GM12878 (cell line): ENCODE results near the gene HEBP1. TPM values are rescaled to one million over a fixed set of nuclear protein-coding genes. Genes with fewer than 3 reads are reported as not detected.

Source experiments
- ATAC-seq: fragments of 200-7000 bp; cut with Tn5 transposase; 3 replicates; pipeline ENCODE4 v1.9.1; 2020; ENCODE audit warnings: mild to moderate bottlenecking, moderate library complexity
- BruUV-seq: library from RNA; stranded (reverse); fragments of 400-500 nt; replicated peaks from 2 replicates; lab custom pipeline; 2021; lab: Mats Ljungman, UMichigan
- CTCF ChIA-PET: fragments of 300-600 bp; sonication (Branson Sonifier 250); formaldehyde crosslinking; extraction: SDS; loops from one replicate; lab custom pipeline; 2021; ENCODE audit warnings: inconsistent platforms; lab: Yijun Ruan, JAX
- POLR2A ChIA-PET: fragments of 350-600 bp; formaldehyde crosslinking; extraction: SDS; loops from one replicate; lab custom pipeline; 2021; ENCODE audit warnings: inconsistent platforms; lab: Charles Lee
- RAD21 ChIA-PET: fragments of 300-600 bp; sonication (Branson Sonifier 250); formaldehyde crosslinking; loops from one replicate; lab custom pipeline; 2023; ENCODE audit warnings: antibody characterized with exemption; ENCODE audit not compliant: unreplicated experiment; lab: Charles Lee
- SMC1A ChIA-PET: fragments of 300-600 bp; sonication (Branson Sonifier 250); formaldehyde crosslinking; loops from one replicate; lab custom pipeline; 2023; ENCODE audit not compliant: unreplicated experiment, uncharacterized antibody; lab: Charles Lee
- DNase-seq: peaks from one replicate; pipeline ENCODE4 v3.0.0-alpha.2; 2011; ENCODE audit warnings: low read depth, low spot score
- FAIRE-seq: peaks from 3 replicates; lab custom pipeline; 2011; peaks lifted over from hg19 to GRCh38; lab: Jason Lieb, UNC
- H2AFZ ChIP-seq: 2 replicates; pipeline ENCODE4 v1.6.0; 2011; ENCODE audit warnings: low read depth, low read length, control low read depth; ENCODE audit not compliant: control insufficient read depth
- H3K27ac ChIP-seq: 2 replicates; pipeline ENCODE4 v1.5.1; 2011; ENCODE audit warnings: control low read depth; ENCODE audit not compliant: control insufficient read depth, insufficient read depth
- H3K27me3 ChIP-seq, 2 experiments: replicated peaks in 1 of 2; 2 replicates each; pipeline versions ENCODE4 v1.6.0 to v1.6.1; 2011; ENCODE audit warnings: low read length in 1 of 2; ENCODE audit not compliant: control insufficient read depth in 2 of 2, insufficient read depth in 2 of 2
- H3K36me3 ChIP-seq, 2 experiments: 2 replicates each; pipeline ENCODE4 v1.5.1; 2011; ENCODE audit warnings: low read length in 1 of 2; ENCODE audit not compliant: control insufficient read depth in 2 of 2, insufficient read depth in 2 of 2
- H3K4me1 ChIP-seq: 2 replicates; pipeline ENCODE4 v1.6.1; 2011; ENCODE audit warnings: mild to moderate bottlenecking, low read length, moderate library complexity, mixed read lengths; ENCODE audit not compliant: control insufficient read depth, insufficient read depth
- H3K4me2 ChIP-seq: 2 replicates; pipeline ENCODE4 v1.6.0; 2011; ENCODE audit warnings: control low read depth; ENCODE audit not compliant: control insufficient read depth, insufficient read depth
- H3K4me3 ChIP-seq: fragments of 200-600 bp; sonication (generic); 2 replicates; pipeline ENCODE4 v1.5.1; 2016
- H3K79me2 ChIP-seq: 2 replicates; pipeline ENCODE4 v1.6.0; 2011; ENCODE audit warnings: low read length; ENCODE audit not compliant: control insufficient read depth, insufficient read depth
- H3K9ac ChIP-seq: 2 replicates; pipeline ENCODE4 v1.8.0; 2011; ENCODE audit warnings: low read length, control low read depth, mixed read lengths; ENCODE audit not compliant: control insufficient read depth, insufficient read depth
- H3K9me3 ChIP-seq: replicated peaks from 3 replicates; pipeline ENCODE4 v1.5.1; 2011; ENCODE audit warnings: mild to moderate bottlenecking, low read length; ENCODE audit not compliant: control insufficient read depth, insufficient read depth
- H4K20me1 ChIP-seq: 2 replicates; pipeline ENCODE4 v1.6.0; 2011; ENCODE audit not compliant: control insufficient read depth, insufficient read depth
- ASH2L ChIP-seq: fragments of 300-600, 200-600 bp; sonication (generic); IDR thresholded peaks from 2 replicates; pipeline ENCODE4 v1.6.1; 2017; ENCODE audit warnings: low read depth, mild to moderate bottlenecking, borderline replicate concordance
- BRCA1 ChIP-seq: IDR thresholded peaks from 2 replicates; pipeline ENCODE4 v1.6.1; 2011; ENCODE audit warnings: low read depth, low read length, improper control_type of control experiment
- CEBPB ChIP-seq, 2 experiments: fragments of 150-350 bp in 1 of 2; IDR thresholded peaks; 2 replicates each; pipeline ENCODE4 v1.6.1; 2012 to 2014; ENCODE audit warnings: low read depth in 2 of 2, low read length in 2 of 2, borderline replicate concordance in 1 of 2, inconsistent platforms in 1 of 2
- EGR1 ChIP-seq, 2 experiments: IDR thresholded peaks; 1 replicate in 1 of 2; 2 replicates in 1 of 2; pipeline ENCODE4 v1.6.1; 2011 to 2012; ENCODE audit warnings: low read depth in 2 of 2, low read length in 2 of 2, borderline replicate concordance in 1 of 2, mild to moderate bottlenecking in 1 of 2, moderate library complexity in 1 of 2
- ELK1 ChIP-seq: IDR thresholded peaks from 2 replicates; pipeline ENCODE4 v1.6.1; 2012; ENCODE audit warnings: low read depth, low read length, improper control_type of control experiment
- IRF3 ChIP-seq: fragments of 450-650 bp; IDR thresholded peaks from 2 replicates; pipeline ENCODE4 v1.6.1; 2014; ENCODE audit warnings: mild to moderate bottlenecking
- KLF5 ChIP-seq: fragments of 450-650 bp; IDR thresholded peaks from 2 replicates; pipeline ENCODE4 v1.6.1; 2014; ENCODE audit warnings: mild to moderate bottlenecking; ENCODE audit not compliant: partially characterized antibody
- NFXL1 ChIP-seq: fragments of 450-650 bp; IDR thresholded peaks from 2 replicates; pipeline ENCODE4 v1.6.1; 2017; ENCODE audit warnings: antibody characterized with exemption, mild to moderate bottlenecking, borderline replicate concordance
- POLR2AphosphoS5 ChIP-seq: IDR thresholded peaks from 2 replicates; pipeline ENCODE4 v1.6.1; 2011; ENCODE audit warnings: mild to moderate bottlenecking, low read length, inconsistent platforms
- RB1 ChIP-seq: fragments of 450-650 bp; formaldehyde crosslinking; IDR thresholded peaks from 2 replicates; pipeline ENCODE4 v1.6.1; 2017; ENCODE audit warnings: mild to moderate bottlenecking, borderline replicate concordance
- SIX5 ChIP-seq: IDR thresholded peaks from 2 replicates; pipeline ENCODE4 v1.6.1; 2011; ENCODE audit warnings: mild to moderate bottlenecking, low read depth, low read length, moderate library complexity; ENCODE audit not compliant: severe bottlenecking
- TAF1 ChIP-seq: IDR thresholded peaks from 2 replicates; pipeline ENCODE4 v1.6.1; 2011; ENCODE audit warnings: mild to moderate bottlenecking, low read depth, low read length, borderline replicate concordance
- WGBS: methylation state at CpG from one replicate; pipeline ENCODE4 v1.1.6; 2016; ENCODE audit warnings: low lambda C conversion rate; ENCODE audit not compliant: insufficient replicate concordance, insufficient coverage; ENCODE audit errors: missing lambda C conversion rate; 5-methylcytosine and 5-hydroxymethylcytosine counted together
- in situ Hi-C: fragments of 300-500 bp; cut with MboI; formaldehyde crosslinking; loops from 9 replicates; pipeline ENCODE4 v1.14.3; 2018; ENCODE audit warnings: mixed read lengths
- intact Hi-C: fragments of 100-400 bp; cut with micrococcal nuclease; formaldehyde crosslinking; loops from one replicate; pipeline ENCODE4 v1.14.2; 2022; ENCODE audit not compliant: unreplicated experiment
- polyA plus RNA-seq, 11 experiments: library from polyadenylated mRNA; depleted of rRNA in 4 of 11; unstranded in 6 of 11; stranded (reverse) in 5 of 11; fragments of >200 nt; fragmentation: Nextera tagmentation in 4 of 11; fragmentation: Illumina TruSeq in 1 of 11; extraction: Ambion mirVana in 4 of 11; extraction: Trizol in 1 of 11; gene quantifications; 1 replicate in 1 of 11; 2 replicates in 10 of 11; pipeline versions ENCODE4 v1.2.1 to v1.2.3, GENCODE V29; 2011 to 2016; ENCODE audit warnings: inconsistent platforms in 2 of 11, missing spikeins in 2 of 11, low read depth in 1 of 11
- total RNA-seq, 4 experiments: library from RNA; depleted of rRNA in 3 of 4; stranded (reverse); fragments of >200 nt in 3 of 4; fragmentation: Illumina TruSeq in 1 of 4; extraction: Trizol in 1 of 4; gene quantifications; 2 replicates each; pipeline versions ENCODE4 v1.2.1 to v1.2.3, GENCODE V29; 2013 to 2021
- TF ChIP-seq, protein P1 (sequence below): fragments of 450-650 bp; IDR thresholded peaks from 2 replicates; pipeline ENCODE4 v1.6.1; 2017; ENCODE audit warnings: mild to moderate bottlenecking
- TF ChIP-seq, protein P2 (sequence below): IDR thresholded peaks from 2 replicates; pipeline ENCODE4 v1.6.1; 2011; ENCODE audit warnings: low read depth, mild to moderate bottlenecking, low read length, moderate library complexity, borderline replicate concordance; ENCODE audit errors: extremely low read depth

Gene HEBP1
- total and polyA plus RNA-seq, 10 of the 15 experiments (the other 5 are each of a cell fraction or from before 2014, with no cell fraction given) = 0.07 to 0.32 (median 0.18) TPM; not detected in 5

GRCh38 chr12:12954878-12955625 is 45.0 kb downstream of the HEBP1 start:
- in situ Hi-C loops (no loop called here), intact Hi-C loops (no loop called here)
- H3K36me3 ChIP-seq = no peaks in the 10 kb centered on the region
- DNase-seq (no peak), ATAC-seq (no peak), FAIRE-seq (no peak)
- CTCF ChIA-PET = no interaction called here
- no peak overlapping the region for H3K4me3 ChIP-seq
- H4K20me1 ChIP-seq = no peaks in the 10 kb centered on the region
- no peak overlapping the region for H3K9ac ChIP-seq
- RAD21 ChIA-PET = no interaction called here
- no peak overlapping the region for H3K4me2 ChIP-seq
- H3K79me2 ChIP-seq = no peaks in the 10 kb centered on the region
- WGBS = 78% methylated on average over 6 of the region's 6 CpGs
- no peaks in the 10 kb centered on the region for H3K27me3 ChIP-seq
- H3K4me1 ChIP-seq = no peaks in the 10 kb centered on the region
- BruUV-seq = no TSS peak
- no peak overlapping the region for H2AFZ ChIP-seq
- SMC1A ChIA-PET = interaction anchor here (0.7 kb wide), 1 partner anchor 133 kb away, joined by 4 read pairs; no protein-coding TSS in a partner anchor
- POLR2A ChIA-PET = no interaction called here
- TF ChIP-seq EGR1 (IDR thresholded peaks at IDR 0.05; ENCODE audit: borderline replicate concordance in 1 of 2, low read depth in 2 of 2, low read length in 2 of 2) = no peak
- no peak for TF ChIP-seq ELK1
- no peak for TF ChIP-seq KLF5
- no peak for TF ChIP-seq CEBPB (IDR thresholded peaks at IDR 0.05; ENCODE audit: borderline replicate concordance in 1 of 2, low read depth in 2 of 2, low read length in 2 of 2)
- no peak for TF ChIP-seq TAF1
- no peak for TF ChIP-seq BRCA1
- TF ChIP-seq POLR2AphosphoS5 = no peak
- TF ChIP-seq SIX5 = no peak
- no peak for TF ChIP-seq ASH2L
- TF ChIP-seq, protein P1, sequence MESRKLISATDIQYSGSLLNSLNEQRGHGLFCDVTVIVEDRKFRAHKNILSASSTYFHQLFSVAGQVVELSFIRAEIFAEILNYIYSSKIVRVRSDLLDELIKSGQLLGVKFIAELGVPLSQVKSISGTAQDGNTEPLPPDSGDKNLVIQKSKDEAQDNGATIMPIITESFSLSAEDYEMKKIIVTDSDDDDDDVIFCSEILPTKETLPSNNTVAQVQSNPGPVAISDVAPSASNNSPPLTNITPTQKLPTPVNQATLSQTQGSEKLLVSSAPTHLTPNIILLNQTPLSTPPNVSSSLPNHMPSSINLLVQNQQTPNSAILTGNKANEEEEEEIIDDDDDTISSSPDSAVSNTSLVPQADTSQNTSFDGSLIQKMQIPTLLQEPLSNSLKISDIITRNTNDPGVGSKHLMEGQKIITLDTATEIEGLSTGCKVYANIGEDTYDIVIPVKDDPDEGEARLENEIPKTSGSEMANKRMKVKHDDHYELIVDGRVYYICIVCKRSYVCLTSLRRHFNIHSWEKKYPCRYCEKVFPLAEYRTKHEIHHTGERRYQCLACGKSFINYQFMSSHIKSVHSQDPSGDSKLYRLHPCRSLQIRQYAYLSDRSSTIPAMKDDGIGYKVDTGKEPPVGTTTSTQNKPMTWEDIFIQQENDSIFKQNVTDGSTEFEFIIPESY = no peak
- no peak for TF ChIP-seq NFXL1
- TF ChIP-seq, protein P2, sequence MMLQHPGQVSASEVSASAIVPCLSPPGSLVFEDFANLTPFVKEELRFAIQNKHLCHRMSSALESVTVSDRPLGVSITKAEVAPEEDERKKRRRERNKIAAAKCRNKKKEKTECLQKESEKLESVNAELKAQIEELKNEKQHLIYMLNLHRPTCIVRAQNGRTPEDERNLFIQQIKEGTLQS = no peak
- TF ChIP-seq RB1 = no peak
- TF ChIP-seq IRF3 = no peak
- H3K27ac ChIP-seq = no peak overlapping the region
- no peaks in the 10 kb centered on the region for H3K9me3 ChIP-seq
